GM21423 (cell line): ENCODE data around the gene RMC1.

Experiments used
- ATAC-seq: cut with Tn5 transposase; IDR thresholded peaks from one replicate; pipeline ENCODE4 v1.9.1; 2021; ENCODE audit warnings: mild to moderate bottlenecking, moderate library complexity; ENCODE audit not compliant: unreplicated experiment

The RMC1 gene

DNA sequence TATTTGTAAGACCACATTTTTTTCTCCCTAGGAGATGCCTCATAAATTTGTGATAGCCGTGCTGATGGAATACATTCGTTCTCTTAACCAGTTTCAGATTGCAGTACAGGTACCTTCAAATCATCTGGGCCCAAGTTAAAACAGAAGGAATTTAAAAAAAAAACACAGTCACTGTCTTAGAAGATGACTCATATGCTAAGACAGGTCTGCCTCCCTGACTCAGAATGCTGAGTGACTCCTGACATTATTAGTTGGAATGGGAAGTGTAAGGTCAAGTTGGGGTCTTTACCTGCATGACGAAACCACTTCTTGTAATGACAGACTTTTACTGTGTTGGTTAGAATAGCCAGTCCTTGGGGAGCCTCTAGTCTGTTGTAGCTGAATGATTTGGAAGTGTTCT lies 26.3 kb downstream of the RMC1 start:
- no peak for ATAC-seq

DNA sequence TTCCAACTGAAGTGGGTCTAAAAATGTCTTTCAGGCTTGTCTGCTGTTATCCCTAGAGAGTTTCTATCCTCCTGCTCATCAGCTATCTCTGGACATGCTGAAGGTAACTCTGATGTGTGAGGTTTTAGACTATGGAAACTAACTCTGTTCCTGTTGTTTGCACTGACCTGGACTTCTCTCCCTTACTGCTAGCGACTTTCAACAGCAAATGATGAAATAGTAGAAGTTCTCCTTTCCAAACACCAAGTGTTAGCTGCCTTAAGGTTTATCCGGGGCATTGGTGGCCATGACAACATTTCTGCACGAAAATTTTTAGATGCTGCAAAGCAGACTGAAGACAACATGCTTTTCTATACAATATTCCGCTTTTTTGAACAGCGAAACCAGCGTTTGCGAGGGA lies 26.9 kb downstream of the RMC1 start:
- no peak for ATAC-seq

DNA sequence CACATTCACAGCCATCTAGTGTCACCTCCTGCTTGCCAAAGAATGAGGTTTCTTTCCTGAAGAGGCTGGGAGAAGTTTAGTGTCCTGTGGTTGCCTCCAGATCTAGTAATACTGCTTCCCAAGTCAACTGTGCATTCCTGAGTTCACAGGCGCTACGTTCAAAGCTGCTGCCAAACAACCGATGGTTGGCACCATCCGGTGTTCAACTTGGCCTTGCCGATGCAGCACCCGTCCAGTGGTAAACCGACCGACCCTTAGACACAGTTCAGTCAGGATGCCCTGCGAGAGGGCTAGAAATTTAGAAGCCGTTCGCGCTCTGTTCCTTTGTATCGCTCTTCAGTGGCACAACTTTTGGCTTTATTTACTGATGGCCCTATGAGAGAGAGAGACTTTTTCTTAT lies 28.6 kb downstream of the RMC1 start:
- ATAC-seq: no peak

DNA sequence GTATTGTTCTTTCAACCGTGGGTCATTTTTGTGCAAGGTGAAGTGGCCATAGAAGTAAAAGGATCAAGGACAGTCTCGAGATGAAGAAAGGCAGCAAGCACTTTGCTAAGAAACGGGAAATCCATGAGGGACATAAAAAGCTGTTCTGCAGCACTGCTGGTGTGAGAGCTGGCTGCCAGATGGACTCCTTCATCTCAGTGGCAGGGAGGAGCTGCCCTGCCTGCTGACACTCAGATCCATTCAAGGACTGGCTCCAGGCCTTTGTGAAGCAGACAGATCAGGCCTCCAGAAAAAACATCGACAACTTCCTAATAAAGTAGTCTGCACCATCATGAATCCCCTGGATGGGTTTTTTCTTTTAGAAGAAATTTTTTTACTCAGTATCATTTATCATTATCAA lies 29.5 kb downstream of the RMC1 start:
- ATAC-seq: no peak

DNA sequence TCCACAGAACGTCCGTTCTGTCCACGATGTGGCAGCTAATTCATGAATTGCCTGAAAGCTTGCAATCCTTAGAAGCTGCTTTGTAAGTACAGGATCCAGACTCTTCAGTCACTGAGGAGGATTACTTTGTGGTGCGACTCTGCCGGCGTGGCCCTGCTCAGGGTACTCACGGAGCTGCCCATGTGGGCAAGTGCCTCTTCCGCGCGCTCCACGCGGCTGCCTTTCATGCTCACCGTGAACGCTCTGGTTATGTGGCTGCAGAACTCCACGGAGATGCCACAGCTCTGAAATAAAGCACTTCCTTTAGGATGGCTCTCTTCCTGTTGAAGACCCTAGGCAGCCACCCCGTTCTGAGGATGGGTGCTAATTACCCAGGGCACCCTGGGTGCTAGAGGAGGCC lies 31.0 kb downstream of the RMC1 start:
- ATAC-seq: no peak

DNA sequence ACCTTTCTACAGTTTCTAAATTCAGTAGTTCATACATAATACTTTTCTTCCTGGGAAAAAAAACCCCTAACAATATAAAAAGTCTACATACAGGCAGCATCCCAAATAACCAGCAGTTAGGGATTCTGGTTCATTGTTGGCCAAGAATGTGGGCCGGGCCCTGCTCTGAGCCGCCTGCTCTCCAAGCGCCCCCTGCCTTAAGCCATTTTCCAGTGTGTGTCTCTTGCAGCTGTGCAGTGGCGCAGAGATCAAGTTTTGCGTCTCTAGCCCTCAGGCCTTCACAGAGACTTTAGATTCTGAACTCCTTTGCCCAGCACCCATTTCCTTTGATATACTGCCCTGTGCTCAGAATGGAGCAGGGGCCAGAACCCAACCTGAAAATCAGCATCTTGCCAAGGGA lies 32.9 kb downstream of the RMC1 start:
- no peak for ATAC-seq

DNA sequence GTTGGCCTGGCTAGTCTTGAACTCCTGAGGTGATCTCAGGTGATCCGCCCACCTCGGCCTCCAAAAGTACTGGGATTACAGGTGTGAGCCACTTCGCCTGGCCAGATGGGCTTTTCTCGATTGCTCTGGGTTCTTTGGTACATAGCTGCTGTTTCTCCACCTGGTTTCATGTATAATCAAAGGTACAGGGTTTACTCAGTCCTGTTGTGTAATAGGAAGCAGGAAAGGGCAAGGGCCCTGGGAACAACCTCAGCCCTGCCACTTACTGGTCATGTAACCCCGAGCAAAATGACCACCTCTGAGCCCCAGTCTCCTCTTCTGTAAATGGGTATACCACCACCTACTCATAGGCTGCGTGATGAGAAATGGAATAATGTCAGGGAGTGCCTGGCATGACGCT lies 34.0 kb downstream of the RMC1 start:
- no peak for ATAC-seq

DNA sequence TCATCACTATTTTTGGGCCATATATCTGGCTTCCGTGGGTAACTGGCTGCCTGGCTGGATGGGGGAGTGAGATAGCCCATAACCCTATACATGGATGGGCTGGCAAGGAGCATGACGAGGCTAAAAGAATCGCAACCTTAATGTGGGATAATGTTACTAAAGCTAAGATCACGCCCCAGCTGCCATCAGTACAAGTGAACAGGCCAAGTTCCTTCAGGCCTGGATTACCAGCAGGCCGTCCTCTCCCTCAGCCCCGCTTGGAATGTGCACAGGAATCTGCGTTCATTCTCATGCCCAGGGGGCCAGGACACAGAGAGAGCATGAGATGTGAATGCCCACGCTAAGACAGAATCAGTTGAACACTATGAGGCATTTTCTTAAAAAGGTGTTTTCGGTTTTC lies 34.7 kb downstream of the RMC1 start:
- ATAC-seq: no peak

DNA sequence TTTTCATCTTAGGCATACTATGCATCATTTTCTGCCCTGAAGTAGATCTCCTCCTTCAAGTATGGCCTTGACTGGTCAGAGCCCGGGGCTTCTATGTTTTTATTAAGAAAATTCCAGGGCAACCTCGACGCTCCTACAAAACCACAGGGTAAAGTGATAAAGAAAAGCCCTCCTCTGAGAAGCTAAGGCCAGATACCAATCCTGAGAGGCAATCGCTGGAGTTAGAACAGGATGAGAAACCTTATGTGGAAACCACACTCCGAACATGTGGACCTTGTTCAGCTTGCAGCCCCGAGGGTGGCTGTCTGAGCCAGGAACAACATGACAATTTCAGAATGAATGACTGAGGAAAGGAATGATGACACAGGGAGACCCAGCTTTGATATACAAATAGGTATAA lies 35.6 kb downstream of the RMC1 start:
- ATAC-seq: no peak

DNA sequence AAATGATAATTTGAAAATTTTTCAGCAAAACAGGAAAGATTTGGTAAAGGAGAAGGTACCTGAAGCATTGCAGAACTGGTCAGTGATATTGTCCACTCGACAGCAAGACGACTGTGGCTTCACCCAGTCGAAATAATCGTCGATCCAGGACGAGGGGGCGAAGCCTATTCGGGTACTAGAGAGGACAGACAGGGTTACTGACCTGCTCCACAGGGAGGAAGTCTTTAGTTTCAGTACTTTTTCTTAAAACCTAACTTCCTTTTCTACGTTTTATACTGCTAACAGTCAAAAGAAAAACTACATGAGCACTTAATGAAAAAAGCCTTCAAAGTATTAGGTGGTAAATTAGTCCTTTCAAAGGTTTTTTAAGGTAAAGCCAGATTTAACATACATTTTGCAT lies 36.0 kb downstream of the RMC1 start:
- no peak for ATAC-seq

DNA sequence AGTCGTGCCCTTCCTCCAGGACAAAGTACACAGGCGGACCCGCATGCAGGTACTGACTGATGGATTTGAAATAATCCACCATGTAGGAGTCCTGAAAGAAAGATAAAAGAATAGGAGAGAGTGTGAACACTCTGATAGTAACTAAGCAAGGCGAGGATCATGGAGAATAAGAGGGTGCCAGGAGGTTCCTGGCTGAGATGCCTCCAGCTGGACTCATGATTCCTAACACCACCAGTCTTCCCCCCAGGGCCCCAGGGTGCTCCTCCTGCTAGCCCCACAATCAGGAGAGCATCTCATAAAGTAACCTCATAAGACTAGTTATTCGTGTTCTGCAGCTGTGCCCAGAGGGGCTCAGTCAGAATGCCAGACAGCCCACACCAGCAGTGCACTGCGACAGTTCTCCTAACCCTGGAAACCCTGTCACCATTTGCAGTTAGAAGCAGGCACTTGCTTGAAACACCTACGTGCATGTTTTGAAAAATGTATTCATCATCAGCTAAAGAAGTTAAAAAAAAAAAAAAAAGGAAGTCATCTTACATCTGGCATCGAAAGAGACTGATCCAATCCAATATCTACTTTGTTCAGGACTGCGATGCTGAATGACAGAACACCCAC lies 36.7 kb downstream of the RMC1 start:
- no peak for ATAC-seq

DNA sequence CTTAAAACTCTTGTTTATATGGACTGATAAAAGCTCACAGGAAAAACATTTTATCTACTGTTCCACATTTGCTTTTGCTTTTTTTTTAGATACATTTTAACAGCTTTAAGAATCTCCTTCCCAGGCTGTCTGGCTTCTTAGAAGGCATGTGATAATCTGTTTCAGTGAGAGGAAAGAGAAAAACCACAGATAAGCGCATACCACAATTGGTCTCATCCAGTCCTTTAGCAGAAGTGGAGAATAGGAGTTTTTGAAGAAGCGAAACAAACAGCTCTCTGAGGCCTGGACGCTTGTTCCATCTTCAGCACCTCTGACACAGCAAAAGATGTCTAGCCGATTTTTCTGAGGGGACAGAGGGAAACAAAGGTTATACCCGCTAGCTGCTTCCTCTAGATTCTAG lies 37.6 kb downstream of the RMC1 start:
- ATAC-seq: peak; percentile 70

DNA sequence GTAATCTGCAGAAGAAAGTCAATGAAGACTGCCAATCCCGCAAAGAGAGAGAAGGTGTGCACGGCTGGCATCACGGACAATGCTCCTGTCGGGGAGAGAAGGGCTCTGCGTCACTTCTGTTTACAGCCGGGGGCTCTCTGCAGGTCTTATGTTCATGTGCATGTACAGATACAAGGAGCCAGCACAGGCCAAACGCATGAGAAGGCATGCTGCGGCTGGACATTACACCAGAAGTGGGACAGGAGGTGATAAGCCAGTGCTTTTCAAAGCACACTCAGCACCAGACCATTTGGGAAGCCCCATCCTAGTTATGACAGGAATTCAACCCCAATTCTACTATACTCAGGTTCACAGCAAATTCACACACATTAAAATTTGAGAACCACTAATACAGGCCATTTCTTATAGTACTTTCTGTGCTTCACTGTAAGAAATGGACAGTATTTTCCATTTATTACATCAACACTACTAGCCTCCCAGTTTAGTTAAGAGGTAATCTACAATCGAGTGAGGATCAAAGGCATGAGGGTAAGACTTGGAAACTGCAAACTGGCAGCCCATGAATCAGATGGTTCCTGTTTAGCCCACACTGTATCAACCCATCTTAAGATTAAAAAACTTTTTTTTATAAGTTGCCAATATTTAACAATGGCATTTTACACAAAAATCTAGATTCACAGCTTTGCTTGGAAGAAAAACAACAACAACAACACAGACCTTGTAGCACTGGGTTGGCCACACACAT lies 38.2 kb downstream of the RMC1 start:
- no peak for ATAC-seq

DNA sequence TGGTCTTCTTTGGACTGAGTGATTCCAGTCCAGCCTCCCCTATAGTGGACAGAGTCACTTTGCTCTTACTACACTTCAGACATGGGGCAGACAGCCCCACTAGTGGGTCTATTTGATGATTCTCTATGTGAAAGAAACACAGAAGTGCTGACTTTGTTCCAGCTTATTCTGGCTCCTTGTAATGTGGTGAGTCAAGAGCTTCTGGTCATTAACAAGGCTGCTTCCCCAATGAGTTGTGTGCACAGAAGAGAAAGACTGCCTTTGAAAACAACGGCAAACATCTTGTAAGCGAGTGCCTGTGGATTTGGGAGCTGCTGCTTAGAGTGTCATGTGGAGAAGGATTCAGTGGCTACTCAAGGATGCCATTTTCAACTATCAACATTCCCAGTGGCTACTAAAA lies 39.1 kb downstream of the RMC1 start:
- no peak for ATAC-seq

DNA sequence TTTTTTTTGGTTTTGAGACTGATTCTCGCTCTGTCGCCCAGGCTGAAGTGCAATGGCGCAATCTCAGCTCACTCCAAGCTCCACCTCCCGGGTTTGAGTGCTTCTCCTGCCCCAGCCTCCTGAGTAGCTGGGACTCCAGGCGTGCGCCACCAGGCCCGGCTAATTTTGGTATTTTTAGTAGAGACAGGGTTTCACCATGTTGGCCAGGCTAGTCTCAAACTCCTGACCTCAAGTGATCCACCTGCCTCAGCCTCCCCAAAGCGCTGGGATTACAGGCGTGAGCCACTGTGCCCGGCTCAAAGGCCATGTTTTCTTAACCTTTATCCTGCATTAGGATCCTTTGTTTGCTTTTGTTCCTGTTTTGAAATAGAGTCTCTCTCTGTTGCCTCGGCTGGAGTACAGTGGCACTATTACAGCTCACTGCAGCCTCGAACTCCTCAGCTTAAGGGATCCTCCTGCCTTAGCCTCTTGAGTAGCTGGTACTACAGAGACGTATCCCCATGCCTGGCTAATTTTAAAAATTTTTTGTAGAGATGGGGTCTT lies 42.0 kb downstream of the RMC1 start:
- no peak for ATAC-seq

DNA sequence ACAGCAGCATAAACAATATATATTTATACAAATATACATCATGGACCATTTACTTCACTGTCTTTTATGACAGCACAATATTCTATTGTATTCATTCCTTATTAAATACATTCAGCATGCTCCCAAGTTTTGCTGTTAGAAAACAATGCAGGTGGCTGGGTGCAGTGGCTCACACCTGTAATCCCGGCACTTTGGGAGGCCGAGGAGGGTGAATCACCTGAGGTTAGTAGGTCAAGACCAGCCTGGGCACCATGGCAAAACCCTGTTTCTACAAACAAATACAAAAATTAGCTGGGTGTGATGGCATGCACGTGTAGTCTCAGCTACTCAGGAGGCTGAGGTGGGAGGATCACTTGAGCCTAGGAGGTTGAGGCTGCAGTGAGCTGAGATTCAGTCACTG lies 44.0 kb downstream of the RMC1 start:
- ATAC-seq: no peak

DNA sequence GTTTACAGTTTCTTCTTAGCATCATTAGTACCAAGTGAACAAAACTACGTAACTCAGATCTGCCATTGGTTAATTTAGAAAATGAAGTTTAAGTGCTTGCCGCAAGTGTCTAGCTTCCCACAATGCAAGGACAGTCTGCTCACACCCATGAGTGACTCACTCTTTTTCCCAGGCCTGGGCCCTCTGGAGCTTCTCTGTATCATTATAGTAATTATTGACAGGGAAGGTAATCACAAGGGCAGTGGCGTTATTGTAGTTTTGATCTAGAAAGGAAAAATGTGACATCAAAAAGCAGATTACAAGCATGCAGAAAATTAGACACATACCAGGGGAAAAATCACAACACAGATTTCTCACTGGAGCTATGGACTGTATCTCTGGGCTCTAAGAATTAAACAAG lies 44.5 kb downstream of the RMC1 start:
- ATAC-seq: no peak

DNA sequence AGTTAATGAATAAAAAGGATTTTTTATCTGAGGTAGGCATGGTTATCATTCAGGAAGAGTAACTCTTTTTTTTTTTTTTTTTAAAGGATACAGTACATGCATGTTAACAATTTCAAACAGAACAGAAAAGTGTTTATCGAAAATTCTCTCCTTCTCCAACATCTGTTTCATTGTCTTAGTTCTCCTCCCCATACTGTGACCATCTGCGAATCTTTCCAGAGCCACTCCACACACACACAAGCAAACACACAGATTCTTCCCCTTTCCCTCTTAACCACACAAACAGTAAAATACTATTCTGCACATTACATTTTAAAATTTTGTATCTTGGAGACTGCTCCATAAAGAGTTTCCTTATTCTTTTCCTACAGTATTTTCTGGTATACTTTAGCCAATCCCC lies 45.0 kb downstream of the RMC1 start:
- ATAC-seq: no peak

DNA sequence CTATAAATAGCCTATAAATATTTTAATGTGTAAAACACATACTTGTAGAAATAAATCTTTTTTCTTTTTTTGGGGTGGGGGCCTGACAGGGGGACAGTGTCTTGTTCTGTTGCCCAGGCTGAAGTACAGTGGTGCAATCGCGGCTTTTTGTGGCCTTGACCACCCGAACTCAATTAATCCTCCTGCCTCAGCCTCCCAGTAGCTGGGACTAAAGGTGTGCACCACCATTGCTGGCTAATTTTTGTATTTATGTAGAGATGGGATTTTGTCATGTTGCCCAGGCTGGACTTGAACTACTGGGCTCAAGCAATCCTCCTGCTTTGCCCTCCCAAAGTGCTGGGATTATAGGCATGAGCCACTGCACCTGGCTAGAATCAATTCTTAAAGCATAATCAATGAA lies 45.4 kb downstream of the RMC1 start:
- ATAC-seq: no peak

DNA sequence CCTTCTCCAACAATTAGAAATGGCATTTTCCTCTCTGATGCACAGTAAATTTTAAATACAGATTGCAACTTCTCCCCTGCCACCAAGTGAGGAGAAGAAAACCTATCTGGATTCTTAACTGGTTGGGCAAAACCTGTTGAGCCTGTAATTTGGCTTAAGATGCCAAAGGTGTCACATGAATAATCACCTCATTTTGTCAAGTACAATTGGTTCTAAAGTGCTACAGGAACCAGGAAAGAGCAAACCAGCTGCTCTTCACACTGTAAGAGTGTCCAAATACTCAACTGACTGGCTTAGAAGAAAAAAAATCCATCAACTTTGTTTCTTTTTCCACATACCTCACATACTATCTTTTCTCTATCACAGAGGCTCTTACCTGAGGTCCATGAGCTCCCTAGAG lies 47.6 kb downstream of the RMC1 start:
- no peak for ATAC-seq

DNA sequence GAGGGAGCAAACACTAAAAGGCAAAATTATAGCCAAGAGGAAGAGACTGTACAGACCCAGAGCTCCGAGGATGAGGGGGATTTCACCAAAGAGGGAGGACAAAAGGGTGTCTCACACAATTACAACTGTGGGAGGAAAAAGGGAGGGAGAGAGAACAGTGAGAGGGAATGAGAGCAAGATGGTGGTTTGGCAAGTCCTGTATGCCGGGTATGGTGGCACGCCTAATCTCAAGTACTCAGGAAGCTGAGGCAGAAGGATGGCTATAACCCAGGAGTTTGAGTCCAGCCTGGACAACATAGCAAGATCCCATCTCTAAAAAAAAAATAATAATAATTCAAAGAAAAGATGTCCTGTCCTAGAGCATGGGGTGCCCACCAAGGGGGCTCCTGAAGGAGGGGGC lies 48.7 kb downstream of the RMC1 start:
- ATAC-seq: no peak

DNA sequence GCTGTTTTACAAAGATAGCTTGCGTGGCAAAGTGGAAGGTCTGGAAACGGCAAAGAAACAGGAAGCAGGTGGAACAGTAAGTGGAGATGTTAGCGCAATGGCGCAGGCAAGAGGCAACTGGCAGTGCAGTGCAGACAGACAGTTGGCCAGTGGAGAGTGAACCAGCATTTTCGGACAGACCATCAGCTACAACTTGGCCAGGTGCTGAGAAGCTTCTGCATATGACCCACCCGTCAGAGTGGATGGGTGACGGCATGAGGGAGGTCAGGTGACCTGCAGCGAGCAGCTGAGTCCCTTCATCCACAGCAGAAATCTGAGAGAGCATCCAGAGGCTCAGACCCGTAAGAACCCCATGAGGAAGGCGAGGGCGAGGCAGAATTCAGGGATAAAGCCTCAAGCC lies 49.2 kb downstream of the RMC1 start:
- ATAC-seq: no peak

DNA sequence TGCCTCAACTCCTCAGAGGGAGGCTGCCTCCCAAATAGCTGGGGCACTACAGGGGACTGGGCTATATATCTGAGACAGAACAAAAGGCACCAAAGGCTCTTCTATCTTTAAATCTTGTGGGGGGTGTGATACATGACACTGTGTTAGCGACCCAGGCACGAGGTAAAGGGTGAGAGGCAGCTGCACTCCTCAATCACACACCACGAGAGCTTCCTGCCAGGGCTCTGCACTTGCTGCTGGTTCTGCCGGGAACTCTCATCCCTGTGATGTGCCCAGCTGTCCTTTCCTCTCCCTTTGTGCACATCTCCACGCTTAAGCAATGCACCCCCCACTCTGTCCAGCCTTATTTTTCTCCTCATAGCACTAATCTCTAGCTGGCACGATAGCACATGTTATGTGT lies 50.6 kb downstream of the RMC1 start:
- no peak for ATAC-seq
